ENCODE data around the gene C9orf152.

C9orf152 gene

DNA sequence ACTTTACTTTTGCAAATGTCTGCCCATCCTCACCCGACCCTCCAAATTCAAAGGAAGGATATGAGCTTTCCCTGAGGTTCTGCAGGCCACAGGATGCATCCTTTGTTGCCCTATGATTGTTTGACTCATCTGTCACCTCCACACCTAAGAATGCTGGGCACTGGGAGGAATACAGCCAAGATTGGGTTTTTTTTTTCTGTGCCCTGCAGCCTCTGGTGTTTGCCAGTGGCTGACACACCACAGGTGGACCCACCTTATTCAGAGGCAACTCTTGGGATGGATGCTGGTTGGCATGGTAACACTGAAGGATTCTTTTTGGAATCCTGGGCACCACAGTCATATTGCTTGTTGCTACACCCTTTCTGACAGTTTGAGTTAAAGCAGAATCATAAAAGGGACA lies 29.7 kb downstream of the C9orf152 start:
- no peaks in the 10 kb centered on the region for H3K9me3 ChIP-seq
- intact Hi-C loops (cut with DNase I; ENCODE audit: low total_unique reads) = no loop called here
- H3K4me1 ChIP-seq = peaks cover 0 to 7% (median 0%) of the 10 kb centered on the region in 4 donors
- TF ChIP-seq, protein P1, sequence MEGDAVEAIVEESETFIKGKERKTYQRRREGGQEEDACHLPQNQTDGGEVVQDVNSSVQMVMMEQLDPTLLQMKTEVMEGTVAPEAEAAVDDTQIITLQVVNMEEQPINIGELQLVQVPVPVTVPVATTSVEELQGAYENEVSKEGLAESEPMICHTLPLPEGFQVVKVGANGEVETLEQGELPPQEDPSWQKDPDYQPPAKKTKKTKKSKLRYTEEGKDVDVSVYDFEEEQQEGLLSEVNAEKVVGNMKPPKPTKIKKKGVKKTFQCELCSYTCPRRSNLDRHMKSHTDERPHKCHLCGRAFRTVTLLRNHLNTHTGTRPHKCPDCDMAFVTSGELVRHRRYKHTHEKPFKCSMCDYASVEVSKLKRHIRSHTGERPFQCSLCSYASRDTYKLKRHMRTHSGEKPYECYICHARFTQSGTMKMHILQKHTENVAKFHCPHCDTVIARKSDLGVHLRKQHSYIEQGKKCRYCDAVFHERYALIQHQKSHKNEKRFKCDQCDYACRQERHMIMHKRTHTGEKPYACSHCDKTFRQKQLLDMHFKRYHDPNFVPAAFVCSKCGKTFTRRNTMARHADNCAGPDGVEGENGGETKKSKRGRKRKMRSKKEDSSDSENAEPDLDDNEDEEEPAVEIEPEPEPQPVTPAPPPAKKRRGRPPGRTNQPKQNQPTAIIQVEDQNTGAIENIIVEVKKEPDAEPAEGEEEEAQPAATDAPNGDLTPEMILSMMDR (IDR thresholded peaks at IDR 0.05) = no peak
- no peak overlapping the region for H3K27ac ChIP-seq
- no peak for DNase-seq
- no peaks in the 10 kb centered on the region for H3K27me3 ChIP-seq
- no peaks in the 10 kb centered on the region for H3K36me3 ChIP-seq
- H3K4me3 ChIP-seq = no peak overlapping the region

DNA sequence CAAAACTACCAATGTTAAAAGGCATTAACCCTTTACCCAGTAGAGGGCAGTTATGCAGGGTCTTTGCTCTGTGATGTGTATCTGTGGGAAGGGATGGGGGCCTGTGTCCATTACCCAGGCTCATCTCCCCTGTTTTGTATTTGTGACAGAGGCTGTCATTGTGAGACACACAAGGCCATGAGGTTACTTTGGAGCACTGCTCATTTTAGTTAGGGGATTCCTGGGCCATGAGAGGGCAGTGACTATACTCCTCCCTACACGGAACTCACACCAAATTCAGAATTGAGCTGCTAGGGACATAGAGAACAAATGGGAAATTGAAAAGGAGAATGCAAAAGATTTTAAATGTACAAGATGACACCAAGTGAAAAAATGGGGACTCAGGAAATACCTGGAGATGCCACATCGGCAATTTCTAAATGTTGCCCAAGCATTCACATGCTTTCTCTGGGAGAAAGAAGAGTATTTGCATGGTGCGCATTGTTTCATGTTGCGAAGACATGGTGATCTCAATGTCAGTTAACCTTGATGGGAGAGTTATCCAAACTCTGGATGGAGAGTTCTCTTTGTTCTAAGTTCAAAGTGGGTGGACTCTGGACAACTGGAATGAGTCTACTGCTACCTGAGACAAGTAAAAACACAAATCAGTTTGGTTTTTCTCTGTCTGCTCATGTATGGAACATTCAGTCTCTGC lies 32.5 kb downstream of the C9orf152 start:
- Histone ChIP-seq H3K4me1 (peaks cover 0 to 1% (median 0%) of the 10 kb centered on the region in 4 donors), H3K9me3 (no peaks in the 10 kb centered on the region), H3K27me3 (no peaks in the 10 kb centered on the region), H3K4me3 (no peak overlapping the region), H3K36me3 (peaks cover 0 to 13% (median 9%) of the 10 kb centered on the region in 3 donors), H3K27ac (no peak overlapping the region)
- intact Hi-C loops (cut with DNase I; ENCODE audit: low total_unique reads) = no loop called here
- TF ChIP-seq, protein P1 (IDR thresholded peaks at IDR 0.05) = no peak
- no peak for DNase-seq

DNA sequence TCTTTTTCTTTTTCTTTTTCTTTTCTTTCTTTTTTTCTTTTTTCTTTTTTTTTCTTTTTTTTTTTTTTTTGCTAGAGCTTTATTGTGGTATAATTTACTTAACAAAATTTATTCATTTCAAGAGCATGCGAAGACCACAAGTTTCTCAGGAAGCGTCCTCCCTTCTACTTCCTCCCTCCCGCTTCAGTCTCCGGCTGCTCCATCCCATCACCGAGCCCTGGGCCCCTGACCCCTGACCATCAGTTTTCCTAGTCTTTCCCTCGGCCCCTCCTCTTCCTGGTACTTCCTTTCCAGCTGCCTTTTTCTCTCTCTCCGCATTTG lies 34.7 kb downstream of the C9orf152 start:
- no peak for DNase-seq
- Histone ChIP-seq H3K27ac (no peak overlapping the region), H3K4me1 (no peaks in the 10 kb centered on the region), H3K36me3 (peaks cover 10 to 25% (median 24%) of the 10 kb centered on the region in 3 donors), H3K4me3 (no peak overlapping the region), H3K27me3 (no peaks in the 10 kb centered on the region), H3K9me3 (no peaks in the 10 kb centered on the region)
- TF ChIP-seq, protein P1 (IDR thresholded peaks at IDR 0.05) = no peak
- intact Hi-C loops (cut with DNase I; ENCODE audit: low total_unique reads) = no loop called here

DNA sequence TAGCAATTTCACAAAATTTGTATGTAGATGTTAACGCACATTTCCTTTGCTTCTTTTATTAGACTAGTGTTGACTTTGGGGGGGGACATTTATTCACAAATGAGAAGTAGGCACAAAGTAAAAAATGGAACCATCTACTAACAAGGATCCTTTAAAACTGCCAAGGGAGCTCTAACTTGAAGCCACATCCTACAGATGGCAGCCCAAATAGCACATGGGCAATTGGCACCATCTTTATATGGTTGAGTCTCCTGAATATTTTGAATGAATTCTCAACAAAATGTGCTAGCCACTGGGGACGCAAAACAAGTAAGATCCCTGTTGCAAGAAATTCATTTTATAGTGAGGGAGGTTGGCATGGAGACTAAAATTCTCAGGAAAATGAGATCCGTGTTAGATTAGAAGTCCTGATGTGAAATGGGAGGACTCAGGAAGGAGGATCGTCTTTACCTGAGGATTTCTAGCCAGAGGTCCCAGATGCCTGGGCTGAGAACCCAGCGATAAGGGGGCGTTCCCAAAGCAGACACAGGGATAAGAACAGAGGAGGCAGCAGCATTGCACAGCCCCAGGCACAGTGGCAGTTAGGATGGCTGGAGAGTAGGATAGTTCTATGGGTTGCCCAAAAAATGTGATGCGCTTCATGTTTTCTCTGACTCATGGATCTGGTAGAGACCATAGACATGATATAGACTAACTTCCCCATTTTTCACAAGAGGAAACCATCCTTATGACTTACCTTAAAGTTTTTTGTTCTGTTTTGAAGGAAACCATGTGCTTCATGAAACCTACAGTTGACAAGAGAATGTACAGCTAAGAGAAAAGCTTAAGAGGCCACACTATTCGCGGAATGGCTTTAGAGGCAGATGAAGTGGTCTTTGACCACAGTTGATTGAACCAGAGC lies 37.4 kb downstream of the C9orf152 start:
- H3K27ac ChIP-seq = no peak overlapping the region
- no peak overlapping the region for H3K4me3 ChIP-seq
- H3K9me3 ChIP-seq = no peaks in the 10 kb centered on the region
- H3K4me1 ChIP-seq = no peaks in the 10 kb centered on the region
- TF ChIP-seq, protein P1 (IDR thresholded peaks at IDR 0.05) = no peak
- peaks cover 11 to 25% (median 24%) of the 10 kb centered on the region in 3 donors for H3K36me3 ChIP-seq
- no peak for DNase-seq
- intact Hi-C loops (cut with DNase I; ENCODE audit: low total_unique reads) = no loop called here
- no peaks in the 10 kb centered on the region for H3K27me3 ChIP-seq

DNA sequence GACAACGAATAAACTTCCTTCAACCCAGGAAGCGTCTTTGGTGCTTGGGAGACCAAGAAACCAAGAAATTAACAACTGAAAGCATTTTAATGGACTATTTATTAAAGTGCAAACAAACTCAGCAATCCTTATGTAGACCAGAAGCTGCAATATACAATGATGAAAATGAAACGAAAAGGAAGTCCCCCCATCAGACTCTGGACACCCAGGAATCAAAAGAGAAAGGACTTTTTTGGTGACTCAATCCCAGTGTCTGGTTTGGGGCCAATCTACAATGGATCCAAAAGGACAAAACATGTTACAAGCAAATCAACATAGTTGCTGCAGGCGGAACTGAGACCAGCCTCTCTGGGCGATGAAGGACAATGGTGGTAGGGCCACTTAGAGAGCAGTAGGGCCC lies 39.5 kb downstream of the C9orf152 start:
- no peak overlapping the region for H3K4me3 ChIP-seq
- H3K4me1 ChIP-seq = no peaks in the 10 kb centered on the region
- no peaks in the 10 kb centered on the region for H3K27me3 ChIP-seq
- no peaks in the 10 kb centered on the region for H3K9me3 ChIP-seq
- TF ChIP-seq, protein P1 (IDR thresholded peaks at IDR 0.05) = no peak
- intact Hi-C loops (cut with DNase I; ENCODE audit: low total_unique reads) = loop anchor here (10.0 kb wide), 1 partner anchor 344 kb away; no protein-coding TSS in a partner anchor
- no peak for DNase-seq
- peaks cover 11 to 25% (median 24%) of the 10 kb centered on the region in 3 donors for H3K36me3 ChIP-seq
- H3K27ac ChIP-seq = no peak overlapping the region
